Osteoblast (primary cell): ENCODE results near the gene ADAM15. TPM values are rescaled to one million over a fixed set of nuclear protein-coding genes. Genes with fewer than 3 reads are reported as not detected.

Source experiments
- DNase-seq: peaks from one replicate; pipeline ENCODE4 v3.0.0; 2011; ENCODE audit warnings: low spot score, mixed read lengths; ENCODE audit not compliant: insufficient read length; ENCODE audit errors: missing footprints
- H2AFZ ChIP-seq: 2 replicates; pipeline ENCODE4 v1.6.0; 2011; ENCODE audit warnings: mild to moderate bottlenecking, low read length
- H3K27ac ChIP-seq: 2 replicates; pipeline ENCODE4 v1.5.1; 2011; ENCODE audit warnings: mild to moderate bottlenecking, low read depth, low read length, moderate library complexity
- H3K27me3 ChIP-seq: 2 replicates; pipeline ENCODE4 v1.6.0; 2012; ENCODE audit warnings: mild to moderate bottlenecking, control low read depth, inconsistent platforms, low read length, moderate library complexity; ENCODE audit not compliant: insufficient read depth
- H3K36me3 ChIP-seq: 2 replicates; pipeline ENCODE4 v1.5.1; 2011; ENCODE audit warnings: mild to moderate bottlenecking, low read length, control low read depth, moderate library complexity; ENCODE audit not compliant: insufficient read depth
- H3K4me1 ChIP-seq: 2 replicates; pipeline ENCODE4 v1.5.1; 2011; ENCODE audit warnings: mild to moderate bottlenecking, low read length, control low read depth, moderate library complexity; ENCODE audit not compliant: insufficient read depth
- H3K4me2 ChIP-seq: 2 replicates; pipeline ENCODE4 v1.6.0; 2011; ENCODE audit warnings: mild to moderate bottlenecking, low read length; ENCODE audit not compliant: insufficient read depth
- H3K4me3 ChIP-seq: fragments of 200-600 bp; sonication (generic); 3 replicates; pipeline ENCODE4 v1.5.1; 2012; ENCODE audit warnings: mild to moderate bottlenecking, low read length, inconsistent platforms; ENCODE audit not compliant: insufficient read depth
- H3K79me2 ChIP-seq: 2 replicates; pipeline ENCODE4 v1.6.0; 2012; ENCODE audit warnings: mild to moderate bottlenecking, low read length, control low read depth, inconsistent platforms; ENCODE audit not compliant: insufficient read depth
- H3K9me3 ChIP-seq: 2 replicates; pipeline ENCODE4 v1.5.1; 2011; ENCODE audit warnings: low read depth, low read length, control low read depth
- H4K20me1 ChIP-seq: 2 replicates; pipeline ENCODE4 v1.6.0; 2012; ENCODE audit warnings: mild to moderate bottlenecking, low read length, control low read depth; ENCODE audit not compliant: insufficient read depth
- total RNA-seq: library from RNA; depleted of rRNA; stranded (reverse); fragments of >200 nt; gene quantifications from 2 replicates; pipeline ENCODE4 v1.2.3, GENCODE V29; 2012
- TF ChIP-seq, protein P1 (sequence below): IDR thresholded peaks from 2 replicates; pipeline ENCODE4 v1.5.1; 2011; ENCODE audit warnings: mild to moderate bottlenecking, low read depth, low read length, moderate library complexity; ENCODE audit errors: extremely low read depth

The ADAM15 gene
- total RNA-seq, 1 donor, result 101 TPM

DNA sequence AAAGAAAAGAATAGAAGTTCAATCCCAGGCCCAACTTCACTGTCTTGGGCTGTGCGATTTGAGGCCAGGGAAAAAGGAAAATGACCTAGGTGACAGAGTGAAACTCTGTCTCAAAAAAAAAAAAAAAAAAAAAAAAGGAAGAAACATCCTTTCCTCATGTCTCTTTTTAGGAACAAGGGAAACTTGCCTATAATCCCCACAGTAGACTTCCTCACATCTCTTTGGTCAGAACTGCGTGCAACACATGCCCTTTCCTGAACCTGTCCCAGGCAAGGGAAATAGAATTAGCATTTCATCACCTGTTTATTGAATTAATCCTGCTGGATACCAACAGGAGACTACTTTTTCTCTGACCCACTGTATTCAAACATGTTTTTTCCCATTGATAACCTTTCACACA, 15.2 kb upstream of the ADAM15 start:
- Histone ChIP-seq H3K4me3 (no peak overlapping the region), H3K4me2 (no peak overlapping the region), H3K27me3 (peaks cover 11% of the 10 kb centered on the region), H3K4me1 (no peaks in the 10 kb centered on the region), H2AFZ (no peak overlapping the region), H3K27ac (no peak overlapping the region), H3K79me2 (no peaks in the 10 kb centered on the region), H4K20me1 (no peaks in the 10 kb centered on the region), H3K36me3 (no peaks in the 10 kb centered on the region), H3K9me3 (no peaks in the 10 kb centered on the region)
- TF ChIP-seq, protein P1, sequence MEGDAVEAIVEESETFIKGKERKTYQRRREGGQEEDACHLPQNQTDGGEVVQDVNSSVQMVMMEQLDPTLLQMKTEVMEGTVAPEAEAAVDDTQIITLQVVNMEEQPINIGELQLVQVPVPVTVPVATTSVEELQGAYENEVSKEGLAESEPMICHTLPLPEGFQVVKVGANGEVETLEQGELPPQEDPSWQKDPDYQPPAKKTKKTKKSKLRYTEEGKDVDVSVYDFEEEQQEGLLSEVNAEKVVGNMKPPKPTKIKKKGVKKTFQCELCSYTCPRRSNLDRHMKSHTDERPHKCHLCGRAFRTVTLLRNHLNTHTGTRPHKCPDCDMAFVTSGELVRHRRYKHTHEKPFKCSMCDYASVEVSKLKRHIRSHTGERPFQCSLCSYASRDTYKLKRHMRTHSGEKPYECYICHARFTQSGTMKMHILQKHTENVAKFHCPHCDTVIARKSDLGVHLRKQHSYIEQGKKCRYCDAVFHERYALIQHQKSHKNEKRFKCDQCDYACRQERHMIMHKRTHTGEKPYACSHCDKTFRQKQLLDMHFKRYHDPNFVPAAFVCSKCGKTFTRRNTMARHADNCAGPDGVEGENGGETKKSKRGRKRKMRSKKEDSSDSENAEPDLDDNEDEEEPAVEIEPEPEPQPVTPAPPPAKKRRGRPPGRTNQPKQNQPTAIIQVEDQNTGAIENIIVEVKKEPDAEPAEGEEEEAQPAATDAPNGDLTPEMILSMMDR, result no peak
- no peak for DNase-seq

DNA sequence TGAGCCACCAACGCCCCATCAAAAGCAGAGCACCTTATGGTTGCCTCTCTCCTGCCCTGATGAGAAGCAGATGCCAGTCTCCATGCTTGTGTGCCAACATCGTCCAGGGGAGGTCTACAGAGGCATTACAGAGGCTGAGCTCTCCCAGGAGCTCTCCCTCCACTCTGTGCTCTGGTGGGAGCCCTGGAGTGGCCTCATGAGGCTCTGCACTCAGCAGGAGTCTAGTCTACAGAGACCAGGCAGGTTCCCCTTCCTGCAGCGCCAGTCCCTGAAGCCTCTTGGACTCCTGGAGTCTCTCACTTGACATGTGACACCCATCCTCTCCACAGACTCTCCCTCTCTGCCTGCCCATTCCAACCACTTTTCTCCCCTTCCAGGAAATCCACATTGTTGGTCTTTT, 14.1 kb upstream of the ADAM15 start:
- H4K20me1 ChIP-seq, result no peaks in the 10 kb centered on the region
- no peak overlapping the region for H3K4me2 ChIP-seq
- no peak overlapping the region for H3K27ac ChIP-seq
- TF ChIP-seq, protein P1, result no peak
- peaks cover 11% of the 10 kb centered on the region for H3K27me3 ChIP-seq
- no peak for DNase-seq
- no peak overlapping the region for H3K4me3 ChIP-seq
- no peaks in the 10 kb centered on the region for H3K9me3 ChIP-seq
- no peaks in the 10 kb centered on the region for H3K4me1 ChIP-seq
- no peak overlapping the region for H2AFZ ChIP-seq
- H3K36me3 ChIP-seq, result no peaks in the 10 kb centered on the region
- no peaks in the 10 kb centered on the region for H3K79me2 ChIP-seq

DNA sequence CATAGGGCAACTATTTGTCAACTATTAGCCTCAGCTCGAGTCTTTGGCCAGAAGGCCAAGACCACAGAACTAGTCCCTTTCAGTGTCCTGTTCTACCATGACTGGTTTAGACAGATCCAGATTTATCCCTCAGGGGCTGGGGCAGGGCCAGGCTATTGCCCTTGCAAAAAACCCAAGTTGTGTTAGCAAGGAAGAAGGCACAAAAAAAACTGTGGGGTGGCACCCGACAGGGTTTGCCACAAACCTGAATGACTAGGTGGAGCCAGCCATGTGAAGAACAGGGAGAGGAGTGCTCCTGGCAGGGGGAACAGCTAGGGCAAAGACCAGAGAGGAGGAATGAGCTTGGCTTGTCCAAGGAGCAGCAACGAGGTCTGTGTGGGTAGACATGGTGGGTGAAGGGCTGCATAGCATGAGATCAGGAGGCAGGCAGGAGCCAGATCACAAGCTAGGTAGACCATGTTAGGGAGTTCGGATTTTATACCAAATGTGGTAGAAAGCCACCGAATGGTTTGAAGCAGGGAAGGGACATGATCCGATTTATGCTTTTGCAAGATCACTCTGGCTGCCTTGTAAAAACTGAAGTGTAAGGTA, 13.2 kb upstream of the ADAM15 start:
- H3K27ac ChIP-seq, result no peak overlapping the region
- H3K27me3 ChIP-seq, result peaks cover 11% of the 10 kb centered on the region
- H2AFZ ChIP-seq, result no peak overlapping the region
- H3K79me2 ChIP-seq, result no peaks in the 10 kb centered on the region
- TF ChIP-seq, protein P1, result no peak
- no peak overlapping the region for H3K4me2 ChIP-seq
- H3K36me3 ChIP-seq, result no peaks in the 10 kb centered on the region
- no peak overlapping the region for H3K4me3 ChIP-seq
- H3K9me3 ChIP-seq, result no peaks in the 10 kb centered on the region
- no peaks in the 10 kb centered on the region for H4K20me1 ChIP-seq
- no peaks in the 10 kb centered on the region for H3K4me1 ChIP-seq
- no peak for DNase-seq

DNA sequence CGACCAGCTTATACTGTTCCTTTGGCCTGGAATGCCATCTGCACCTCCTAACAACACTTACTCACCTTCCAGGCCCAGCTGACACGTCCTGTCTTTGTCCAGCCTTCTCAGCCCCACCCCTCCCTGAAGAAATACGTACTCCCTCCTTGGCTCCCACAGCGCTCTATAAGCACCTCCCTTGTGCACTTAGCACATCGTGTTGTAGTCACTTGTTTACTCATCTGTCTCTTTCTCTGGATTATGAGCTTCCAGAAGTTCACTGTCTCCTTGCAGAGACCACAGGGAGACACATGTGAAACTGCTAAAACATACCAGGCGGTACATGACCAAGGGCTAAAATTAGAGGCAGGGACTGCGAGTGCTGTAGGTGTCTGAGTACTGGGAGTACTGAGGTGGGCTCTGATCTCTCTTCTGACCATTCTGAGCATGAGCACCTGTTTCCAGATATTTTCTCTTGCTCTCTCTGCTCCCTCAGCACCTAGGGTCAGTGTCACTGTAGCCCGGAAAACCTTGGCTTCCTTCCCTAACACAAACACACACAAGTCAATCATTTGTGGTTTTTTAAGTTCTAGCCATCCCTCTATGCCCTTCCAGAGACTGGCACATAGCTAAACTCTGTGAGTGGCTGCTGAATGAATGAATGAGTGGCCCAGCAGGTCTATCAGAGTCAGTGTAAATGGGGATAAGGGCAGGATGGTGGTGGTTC, 12.4 kb upstream of the ADAM15 start:
- H3K4me3 ChIP-seq, result no peak overlapping the region
- H3K27ac ChIP-seq, result no peak overlapping the region
- no peaks in the 10 kb centered on the region for H4K20me1 ChIP-seq
- DNase-seq, result peak; percentile 65
- TF ChIP-seq, protein P1, result no peak
- H3K27me3 ChIP-seq, result peaks cover 11% of the 10 kb centered on the region
- H3K36me3 ChIP-seq, result no peaks in the 10 kb centered on the region
- H3K4me1 ChIP-seq, result no peaks in the 10 kb centered on the region
- H3K79me2 ChIP-seq, result no peaks in the 10 kb centered on the region
- no peak overlapping the region for H3K4me2 ChIP-seq
- no peak overlapping the region for H2AFZ ChIP-seq
- H3K9me3 ChIP-seq, result no peaks in the 10 kb centered on the region
